Sigmoid colon (tissue), 4 donors: ENCODE data around the gene PAFAH2.

Source experiments
- CTCF ChIP-seq, 4 experiments: fragments of 450-650 bp in 3 of 4; fragments of 200-600 bp in 1 of 4; IDR thresholded peaks; one replicate each; pipeline ENCODE4 v1.5.1; 2016 to 2019; ENCODE audit warnings: antibody characterized with exemption in 4 of 4, mild to moderate bottlenecking in 3 of 4, moderate library complexity in 2 of 4
- EP300 ChIP-seq, 4 donors: sonication (generic); formaldehyde crosslinking; IDR thresholded peaks; one replicate each; pipeline ENCODE4 v1.6.1; 2017; ENCODE audit warnings: antibody characterized with exemption in 4 of 4
- POLR2AphosphoS5 ChIP-seq, 4 donors: sonication (generic); formaldehyde crosslinking; IDR thresholded peaks; one replicate each; pipeline ENCODE4 v1.6.1; 2017; ENCODE audit warnings: antibody characterized with exemption in 4 of 4

- TF ChIP-seq POLR2AphosphoS5 (IDR thresholded peaks at IDR 0.05) (no peak), CTCF (IDR thresholded peaks at IDR 0.05) (no peak), EP300 (IDR thresholded peaks at IDR 0.05) (no peak)
Measured at GRCh38 chr1:26023826-26024225, 26.0 kb upstream of the PAFAH2 start.
